Loucy (cell line): ENCODE data around the gene MACF1.

Experiments
- EZH2phosphoT487 ChIP-seq: fragments of 200-600 bp; IDR thresholded peaks from 2 replicates; pipeline ENCODE4 v1.6.1; 2018; ENCODE audit warnings: antibody characterized with exemption, mild to moderate bottlenecking, moderate library complexity, borderline replicate concordance
- TF ChIP-seq, protein P1 (sequence below): fragments of 200-600 bp; sonication (generic); conservative IDR thresholded peaks from 2 replicates; pipeline ENCODE4 v1.5.1; 2014; ENCODE audit warnings: mild to moderate bottlenecking, antibody characterized with exemption, low read length

DNA sequence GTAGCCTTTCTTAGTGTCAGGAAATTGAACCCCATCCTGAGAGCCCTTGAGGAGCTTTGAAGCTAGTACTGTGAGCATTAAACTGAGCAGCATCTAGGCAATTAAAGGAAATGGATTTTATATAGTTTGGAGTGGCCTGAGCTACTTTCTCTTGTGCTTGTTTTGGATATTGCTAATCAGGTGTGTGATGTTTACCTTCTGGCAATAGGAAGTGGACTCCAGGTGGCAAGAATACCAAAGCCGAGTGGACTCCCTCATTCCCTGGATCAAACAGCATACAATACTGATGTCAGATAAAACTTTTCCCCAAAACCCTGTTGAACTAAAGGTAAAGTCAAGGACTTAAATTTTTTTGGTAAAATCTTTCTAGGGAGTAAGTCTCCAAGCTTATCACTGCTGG lies 79.4 kb downstream of the MACF1 start:
- TF ChIP-seq, protein P1, sequence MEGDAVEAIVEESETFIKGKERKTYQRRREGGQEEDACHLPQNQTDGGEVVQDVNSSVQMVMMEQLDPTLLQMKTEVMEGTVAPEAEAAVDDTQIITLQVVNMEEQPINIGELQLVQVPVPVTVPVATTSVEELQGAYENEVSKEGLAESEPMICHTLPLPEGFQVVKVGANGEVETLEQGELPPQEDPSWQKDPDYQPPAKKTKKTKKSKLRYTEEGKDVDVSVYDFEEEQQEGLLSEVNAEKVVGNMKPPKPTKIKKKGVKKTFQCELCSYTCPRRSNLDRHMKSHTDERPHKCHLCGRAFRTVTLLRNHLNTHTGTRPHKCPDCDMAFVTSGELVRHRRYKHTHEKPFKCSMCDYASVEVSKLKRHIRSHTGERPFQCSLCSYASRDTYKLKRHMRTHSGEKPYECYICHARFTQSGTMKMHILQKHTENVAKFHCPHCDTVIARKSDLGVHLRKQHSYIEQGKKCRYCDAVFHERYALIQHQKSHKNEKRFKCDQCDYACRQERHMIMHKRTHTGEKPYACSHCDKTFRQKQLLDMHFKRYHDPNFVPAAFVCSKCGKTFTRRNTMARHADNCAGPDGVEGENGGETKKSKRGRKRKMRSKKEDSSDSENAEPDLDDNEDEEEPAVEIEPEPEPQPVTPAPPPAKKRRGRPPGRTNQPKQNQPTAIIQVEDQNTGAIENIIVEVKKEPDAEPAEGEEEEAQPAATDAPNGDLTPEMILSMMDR = no peak
- no peak for TF ChIP-seq EZH2phosphoT487
